ENCODE measurements around the gene ANKRD1. TPM values are rescaled to one million over a fixed set of nuclear protein-coding genes. Genes with fewer than 3 reads are reported as not detected.

The ANKRD1 gene
- total and polyA plus RNA-seq, 2 of the 8 experiments (the other 6 are each of a cell fraction or from before 2014, with no cell fraction given), result 0.03 TPM; not detected in 1

- TF ChIP-seq ATF3 (IDR thresholded peaks at IDR 0.05; ENCODE audit: insufficient read depth, low read depth, low read length) (no peak), CREB1 (IDR thresholded peaks at IDR 0.05) (no peak), SIN3A (conservative IDR thresholded peaks at IDR 0.05 in 1 of 2, IDR thresholded peaks at IDR 0.05 in 1 of 2; ENCODE audit: low read depth in 1 of 2, low read length in 2 of 2) (0 out of 4 replicates have a peak, but pooled peaks of 1 of the 2 experiments have one; percentile 36), CTBP2 (IDR thresholded peaks at IDR 0.05; ENCODE audit: borderline replicate concordance, insufficient read depth, insufficient read length, low read length) (no peak), SP4 (IDR thresholded peaks at IDR 0.05; ENCODE audit: low read length) (no peak), EGR1 (IDR thresholded peaks at IDR 0.05; ENCODE audit: borderline replicate concordance, low read depth, low read length) (no peak), RAD21 (IDR thresholded peaks at IDR 0.05 in 1 of 2, conservative IDR thresholded peaks at IDR 0.05 in 1 of 2; ENCODE audit: low read depth in 2 of 2, low read length in 2 of 2) (no peak), GTF2F1 (IDR thresholded peaks at IDR 0.05; ENCODE audit: borderline replicate concordance, low read depth, low read length) (no peak), KDM1A (IDR thresholded peaks at IDR 0.05; ENCODE audit: borderline replicate concordance, low read length) (no peak), CBX5 (IDR thresholded peaks at IDR 0.05; ENCODE audit: low read depth, low read length) (no peak), BCL11A (IDR thresholded peaks at IDR 0.05; ENCODE audit: low read depth in 2 of 2, low read length in 2 of 2) (no peak), TEAD4 (IDR thresholded peaks at IDR 0.05; ENCODE audit: low read depth, low read length) (peak; percentile 84), SUZ12 (IDR thresholded peaks at IDR 0.05; ENCODE audit: low read length) (0 out of 2 replicates have a peak, but pooled peaks have one; percentile 34), MAX (IDR thresholded peaks at IDR 0.05) (no peak), SIX5 (IDR thresholded peaks at IDR 0.05; ENCODE audit: low read depth, low read length) (no peak), TAF1 (IDR thresholded peaks at IDR 0.05; ENCODE audit: low read depth, low read length) (no peak), TAF7 (optimal IDR thresholded peaks at IDR 0.05; ENCODE audit: borderline replicate concordance, low read depth, low read length) (no peak), ATF2 (IDR thresholded peaks at IDR 0.05; ENCODE audit: low read length) (no peak), PHF8 (conservative IDR thresholded peaks at IDR 0.05; ENCODE audit: low read depth, low read length) (no peak), POLR2AphosphoS5 (IDR thresholded peaks at IDR 0.05; ENCODE audit: low read depth, low read length) (no peak)
These were observed 10.3 kb upstream of the ANKRD1 start (continued) for GRCh38 chr10:90930971-90931871.
